Endothelial cell of umbilical vein (primary cell): Measurements from ENCODE around the gene UNC5A. TPM values are rescaled to one million over a fixed set of nuclear protein-coding genes. Genes with fewer than 3 reads are reported as not detected.

Experiments used
- BruUV-seq: library from RNA; stranded (reverse); fragments of 400-500 nt; replicated peaks from 2 replicates; lab custom pipeline; 2021; lab: Mats Ljungman, UMichigan
- CTCF ChIA-PET: fragments of 300-600, 350-600 bp; sonication (Branson Sonifier 250); formaldehyde crosslinking; loops from one replicate; lab custom pipeline; 2021; ENCODE audit warnings: antibody characterized with exemption, inconsistent platforms; lab: Charles Lee
- POLR2A ChIA-PET: fragments of 300-600, 350-600 bp; sonication (Branson Sonifier 250); formaldehyde crosslinking; loops from one replicate; lab custom pipeline; 2021; ENCODE audit warnings: antibody characterized with exemption, inconsistent platforms; lab: Charles Lee
- DNase-seq: peaks from one replicate; pipeline ENCODE4 v3.0.0-alpha.2; 2011; ENCODE audit warnings: low read depth, low spot score
- FAIRE-seq: peaks from 2 replicates; lab custom pipeline; 2011; peaks lifted over from hg19 to GRCh38; lab: Jason Lieb, UNC
- H2AFZ ChIP-seq: 2 replicates; pipeline ENCODE4 v1.6.0; 2012; ENCODE audit warnings: low read depth, low read length, control low read depth, inconsistent platforms
- H3K27ac ChIP-seq: 2 replicates; pipeline ENCODE4 v1.5.1; 2011; ENCODE audit warnings: low read depth, mild to moderate bottlenecking, control low read depth, low read length, moderate library complexity; ENCODE audit not compliant: insufficient read depth
- H3K27me3 ChIP-seq, 2 experiments: 2 replicates each; pipeline versions ENCODE4 v1.6.0 to v1.6.1; 2011; ENCODE audit warnings: low read length in 2 of 2, mixed read lengths in 1 of 2; ENCODE audit not compliant: control insufficient read depth in 2 of 2, insufficient read depth in 2 of 2
- H3K36me3 ChIP-seq, 2 experiments: 2 replicates in 1 of 2; 3 replicates in 1 of 2; pipeline ENCODE4 v1.5.1; 2011; ENCODE audit warnings: low read length in 2 of 2, mild to moderate bottlenecking in 1 of 2, moderate library complexity in 1 of 2; ENCODE audit not compliant: control insufficient read depth in 2 of 2, insufficient read depth in 2 of 2; ENCODE audit errors: extremely low read depth in 1 of 2
- H3K4me1 ChIP-seq: 3 replicates; pipeline ENCODE4 v1.5.1; 2011; ENCODE audit warnings: mild to moderate bottlenecking, low read length; ENCODE audit not compliant: control insufficient read depth, insufficient read depth; ENCODE audit errors: extremely low read depth
- H3K4me2 ChIP-seq: 2 replicates; pipeline ENCODE4 v1.6.1; 2011; ENCODE audit warnings: low read length, control low read depth, mixed read lengths; ENCODE audit not compliant: insufficient read depth
- H3K4me3 ChIP-seq, 3 experiments: fragments of 200-600 bp in 1 of 3; sonication (generic), shearing (Covaris generic) in 1 of 3; replicated peaks in 1 of 3; 2 replicates each; pipeline ENCODE4 v1.5.1; 2011 to 2016; ENCODE audit warnings: control low read depth in 3 of 3, low read length in 3 of 3, mild to moderate bottlenecking in 2 of 3, inconsistent platforms in 1 of 3, low read depth in 1 of 3, moderate library complexity in 1 of 3; ENCODE audit not compliant: insufficient read depth in 1 of 3
- H3K79me2 ChIP-seq: 2 replicates; pipeline ENCODE4 v1.6.0; 2012; ENCODE audit warnings: low read length, inconsistent platforms; ENCODE audit not compliant: control insufficient read depth, insufficient read depth
- H3K9ac ChIP-seq: replicated peaks from 2 replicates; pipeline ENCODE3; 2011; ENCODE audit warnings: low read length, control low read depth; ENCODE audit not compliant: insufficient read depth; ENCODE audit errors: extremely low read depth
- H3K9me1 ChIP-seq: replicated peaks from 3 replicates; pipeline ENCODE4 v1.6.0; 2011; ENCODE audit warnings: mild to moderate bottlenecking, low read length; ENCODE audit not compliant: control insufficient read depth, insufficient read depth; ENCODE audit errors: extremely low read depth
- H3K9me3 ChIP-seq: replicated peaks from 2 replicates; pipeline ENCODE4 v1.5.1; 2012; ENCODE audit warnings: low read length, inconsistent platforms; ENCODE audit not compliant: control insufficient read depth, insufficient read depth
- H4K20me1 ChIP-seq: replicated peaks from 2 replicates; pipeline ENCODE3; 2011; ENCODE audit warnings: mild to moderate bottlenecking, low read length; ENCODE audit not compliant: control insufficient read depth, insufficient read depth; ENCODE audit errors: extremely low read depth
- EZH2 ChIP-seq: IDR thresholded peaks from 2 replicates; pipeline ENCODE4 v1.6.1; 2012; ENCODE audit warnings: borderline replicate concordance, low read depth, mild to moderate bottlenecking, moderate library complexity, low read length, inconsistent platforms; ENCODE audit not compliant: severe bottlenecking
- FOS ChIP-seq: IDR thresholded peaks from 2 replicates; pipeline ENCODE4 v1.6.1; 2011; ENCODE audit warnings: mild to moderate bottlenecking, low read length, moderate library complexity, borderline replicate concordance; ENCODE audit not compliant: insufficient read depth
- GATA2 ChIP-seq: IDR thresholded peaks from 2 replicates; pipeline ENCODE4 v1.7.0; 2011; ENCODE audit warnings: low read depth, mild to moderate bottlenecking, moderate library complexity, mixed read lengths, low read length; ENCODE audit not compliant: insufficient read length, insufficient read depth
- JUN ChIP-seq: IDR thresholded peaks from 2 replicates; pipeline ENCODE4 v1.6.1; 2011; ENCODE audit warnings: borderline replicate concordance, low read depth; ENCODE audit not compliant: insufficient read length, insufficient read depth
- MYC ChIP-seq: IDR thresholded peaks from one replicate; pipeline ENCODE4 v1.6.1; 2011; ENCODE audit warnings: mild to moderate bottlenecking, low read depth, low read length
- POLR2A ChIP-seq: IDR thresholded peaks from 2 replicates; pipeline ENCODE4 v1.6.1; 2012; ENCODE audit warnings: low read depth, mild to moderate bottlenecking, control low read depth, low read length
- POLR2AphosphoS5 ChIP-seq: IDR thresholded peaks from 2 replicates; pipeline ENCODE4 v1.6.1; 2012; ENCODE audit warnings: low read depth, mild to moderate bottlenecking, control low read depth, low read length, moderate library complexity; ENCODE audit not compliant: insufficient read depth
- dilution Hi-C: fragments of 300-500 bp; cut with MboI; formaldehyde crosslinking; loops from one replicate; pipeline ENCODE4 v1.15.0; 2019; ENCODE audit warnings: low sequenced_read_pairs; ENCODE audit not compliant: extremely low pct_ligation_motif_present
- intact Hi-C: fragments of 100-400 bp; cut with micrococcal nuclease; formaldehyde crosslinking; loops from one replicate; pipeline ENCODE4 v1.10.0; 2022
- polyA plus RNA-seq, 4 experiments: library from polyadenylated mRNA; depleted of rRNA in 3 of 4; stranded (reverse) in 3 of 4; unstranded in 1 of 4; fragments of >200 nt; gene quantifications; 2 replicates each; pipeline versions ENCODE4 v1.2.1 to v1.2.3, GENCODE V29; 2011 to 2012; ENCODE audit warnings: missing spikeins in 1 of 4
- total RNA-seq: library from RNA; stranded (reverse); gene quantifications from 2 replicates; pipeline ENCODE4 v1.2.3, GENCODE V29; 2021
- TF ChIP-seq, protein P1 (sequence below): IDR thresholded peaks from 2 replicates; pipeline ENCODE4 v1.6.1; 2011; ENCODE audit not compliant: insufficient read depth, insufficient read length
- TF ChIP-seq, protein P2 (sequence below), 2 donors: IDR thresholded peaks; 1 replicate in 1 of 2; 2 replicates in 1 of 2; pipeline ENCODE4 v1.5.1; 2011; ENCODE audit warnings: low read length in 2 of 2, mild to moderate bottlenecking in 2 of 2, moderate library complexity in 2 of 2, control low read depth in 1 of 2, inconsistent platforms in 1 of 2, low read depth in 1 of 2; ENCODE audit not compliant: insufficient read depth in 1 of 2; ENCODE audit errors: extremely low read depth in 1 of 2

The UNC5A gene
- total and polyA plus RNA-seq, 2 donors (not counting 3 experiments of a cell fraction or from before 2014, with no cell fraction given) = 0.08 to 0.22 TPM

DNA sequence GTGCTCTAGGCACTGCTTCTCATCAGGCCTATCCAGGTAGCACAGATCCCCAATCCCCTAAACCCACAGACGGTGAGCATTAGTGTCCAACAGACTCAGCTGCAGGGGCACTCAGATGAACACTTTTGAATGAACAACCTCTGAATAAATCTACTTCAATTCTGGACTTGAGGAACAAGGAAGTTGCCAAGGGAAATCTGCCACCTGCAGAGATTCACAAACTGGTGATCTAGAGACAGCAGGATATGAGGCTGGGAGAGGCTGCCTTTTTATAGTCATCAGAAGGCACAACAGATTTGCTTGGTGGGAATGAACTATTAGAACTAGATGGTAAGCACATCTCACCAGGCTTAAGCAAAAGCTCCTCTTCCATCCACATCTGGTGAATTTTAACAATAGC is 95.8 kb downstream of the UNC5A start:
- intact Hi-C loops = no loop called here
- Histone ChIP-seq H3K36me3 (peaks cover 24 to 43% of the 10 kb centered on the region in 2 experiments), H3K27me3 (no peaks in the 10 kb centered on the region), H3K9me3 (no peaks in the 10 kb centered on the region), H3K4me1 (no peaks in the 10 kb centered on the region), H3K27ac (no peak overlapping the region), H3K79me2 (no peaks in the 10 kb centered on the region), H4K20me1 (no peaks in the 10 kb centered on the region), H3K9ac (no peak overlapping the region), H3K4me3 (no peak overlapping the region), H3K9me1 (no peaks in the 10 kb centered on the region), H3K4me2 (no peak overlapping the region), H2AFZ (no peak overlapping the region)
- ChIA-PET POLR2A (no interaction called here), CTCF (interaction anchor here (1.1 kb wide), 1 partner anchor 10 kb away, joined by 3 read pairs; no protein-coding TSS in a partner anchor)
- TF ChIP-seq, protein P1, sequence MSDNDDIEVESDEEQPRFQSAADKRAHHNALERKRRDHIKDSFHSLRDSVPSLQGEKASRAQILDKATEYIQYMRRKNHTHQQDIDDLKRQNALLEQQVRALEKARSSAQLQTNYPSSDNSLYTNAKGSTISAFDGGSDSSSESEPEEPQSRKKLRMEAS = no peak
- TF ChIP-seq POLR2A (no peak), GATA2 (no peak), POLR2AphosphoS5 (no peak), EZH2 (no peak), MYC (no peak), FOS (no peak), JUN (no peak)
- TF ChIP-seq, protein P2, sequence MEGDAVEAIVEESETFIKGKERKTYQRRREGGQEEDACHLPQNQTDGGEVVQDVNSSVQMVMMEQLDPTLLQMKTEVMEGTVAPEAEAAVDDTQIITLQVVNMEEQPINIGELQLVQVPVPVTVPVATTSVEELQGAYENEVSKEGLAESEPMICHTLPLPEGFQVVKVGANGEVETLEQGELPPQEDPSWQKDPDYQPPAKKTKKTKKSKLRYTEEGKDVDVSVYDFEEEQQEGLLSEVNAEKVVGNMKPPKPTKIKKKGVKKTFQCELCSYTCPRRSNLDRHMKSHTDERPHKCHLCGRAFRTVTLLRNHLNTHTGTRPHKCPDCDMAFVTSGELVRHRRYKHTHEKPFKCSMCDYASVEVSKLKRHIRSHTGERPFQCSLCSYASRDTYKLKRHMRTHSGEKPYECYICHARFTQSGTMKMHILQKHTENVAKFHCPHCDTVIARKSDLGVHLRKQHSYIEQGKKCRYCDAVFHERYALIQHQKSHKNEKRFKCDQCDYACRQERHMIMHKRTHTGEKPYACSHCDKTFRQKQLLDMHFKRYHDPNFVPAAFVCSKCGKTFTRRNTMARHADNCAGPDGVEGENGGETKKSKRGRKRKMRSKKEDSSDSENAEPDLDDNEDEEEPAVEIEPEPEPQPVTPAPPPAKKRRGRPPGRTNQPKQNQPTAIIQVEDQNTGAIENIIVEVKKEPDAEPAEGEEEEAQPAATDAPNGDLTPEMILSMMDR (IDR thresholded peaks at IDR 0.05; ENCODE audit: extremely low read depth in 1 of 2, insufficient read depth in 1 of 2, low read depth in 1 of 2, low read length in 2 of 2) = no peak
- DNase-seq (no peak), FAIRE-seq (no peak)
- dilution Hi-C loops = no loop called here
- BruUV-seq = no TSS peak
